Endothelial cell of umbilical vein (primary cell): ENCODE measurements around the gene ANXA4. TPM values are rescaled to one million over a fixed set of nuclear protein-coding genes. Genes with fewer than 3 reads are reported as not detected.

Experiments used
- BruUV-seq: library from RNA; stranded (reverse); fragments of 400-500 nt; replicated peaks from 2 replicates; lab custom pipeline; 2021; lab: Mats Ljungman, UMichigan
- CTCF ChIA-PET: fragments of 300-600, 350-600 bp; sonication (Branson Sonifier 250); formaldehyde crosslinking; loops from one replicate; lab custom pipeline; 2021; ENCODE audit warnings: antibody characterized with exemption, inconsistent platforms; lab: Charles Lee
- POLR2A ChIA-PET: fragments of 300-600, 350-600 bp; sonication (Branson Sonifier 250); formaldehyde crosslinking; loops from one replicate; lab custom pipeline; 2021; ENCODE audit warnings: antibody characterized with exemption, inconsistent platforms; lab: Charles Lee
- DNase-seq: peaks from one replicate; pipeline ENCODE4 v3.0.0-alpha.2; 2011; ENCODE audit warnings: low read depth, low spot score
- FAIRE-seq: peaks from 2 replicates; lab custom pipeline; 2011; peaks lifted over from hg19 to GRCh38; lab: Jason Lieb, UNC
- H2AFZ ChIP-seq: 2 replicates; pipeline ENCODE4 v1.6.0; 2012; ENCODE audit warnings: low read depth, low read length, control low read depth, inconsistent platforms
- H3K27ac ChIP-seq: 2 replicates; pipeline ENCODE4 v1.5.1; 2011; ENCODE audit warnings: low read depth, mild to moderate bottlenecking, control low read depth, low read length, moderate library complexity; ENCODE audit not compliant: insufficient read depth
- H3K27me3 ChIP-seq, 2 experiments: 2 replicates each; pipeline versions ENCODE4 v1.6.0 to v1.6.1; 2011; ENCODE audit warnings: low read length in 2 of 2, mixed read lengths in 1 of 2; ENCODE audit not compliant: control insufficient read depth in 2 of 2, insufficient read depth in 2 of 2
- H3K36me3 ChIP-seq, 2 experiments: 2 replicates in 1 of 2; 3 replicates in 1 of 2; pipeline ENCODE4 v1.5.1; 2011; ENCODE audit warnings: low read length in 2 of 2, mild to moderate bottlenecking in 1 of 2, moderate library complexity in 1 of 2; ENCODE audit not compliant: control insufficient read depth in 2 of 2, insufficient read depth in 2 of 2; ENCODE audit errors: extremely low read depth in 1 of 2
- H3K4me1 ChIP-seq: 3 replicates; pipeline ENCODE4 v1.5.1; 2011; ENCODE audit warnings: mild to moderate bottlenecking, low read length; ENCODE audit not compliant: control insufficient read depth, insufficient read depth; ENCODE audit errors: extremely low read depth
- H3K4me2 ChIP-seq: 2 replicates; pipeline ENCODE4 v1.6.1; 2011; ENCODE audit warnings: low read length, control low read depth, mixed read lengths; ENCODE audit not compliant: insufficient read depth
- H3K4me3 ChIP-seq, 3 experiments: fragments of 200-600 bp in 1 of 3; sonication (generic), shearing (Covaris generic) in 1 of 3; replicated peaks in 1 of 3; 2 replicates each; pipeline ENCODE4 v1.5.1; 2011 to 2016; ENCODE audit warnings: control low read depth in 3 of 3, low read length in 3 of 3, mild to moderate bottlenecking in 2 of 3, inconsistent platforms in 1 of 3, low read depth in 1 of 3, moderate library complexity in 1 of 3; ENCODE audit not compliant: insufficient read depth in 1 of 3
- H3K79me2 ChIP-seq: 2 replicates; pipeline ENCODE4 v1.6.0; 2012; ENCODE audit warnings: low read length, inconsistent platforms; ENCODE audit not compliant: control insufficient read depth, insufficient read depth
- H3K9ac ChIP-seq: replicated peaks from 2 replicates; pipeline ENCODE3; 2011; ENCODE audit warnings: low read length, control low read depth; ENCODE audit not compliant: insufficient read depth; ENCODE audit errors: extremely low read depth
- H3K9me1 ChIP-seq: replicated peaks from 3 replicates; pipeline ENCODE4 v1.6.0; 2011; ENCODE audit warnings: mild to moderate bottlenecking, low read length; ENCODE audit not compliant: control insufficient read depth, insufficient read depth; ENCODE audit errors: extremely low read depth
- H3K9me3 ChIP-seq: replicated peaks from 2 replicates; pipeline ENCODE4 v1.5.1; 2012; ENCODE audit warnings: low read length, inconsistent platforms; ENCODE audit not compliant: control insufficient read depth, insufficient read depth
- H4K20me1 ChIP-seq: replicated peaks from 2 replicates; pipeline ENCODE3; 2011; ENCODE audit warnings: mild to moderate bottlenecking, low read length; ENCODE audit not compliant: control insufficient read depth, insufficient read depth; ENCODE audit errors: extremely low read depth
- EZH2 ChIP-seq: IDR thresholded peaks from 2 replicates; pipeline ENCODE4 v1.6.1; 2012; ENCODE audit warnings: borderline replicate concordance, low read depth, mild to moderate bottlenecking, moderate library complexity, low read length, inconsistent platforms; ENCODE audit not compliant: severe bottlenecking
- FOS ChIP-seq: IDR thresholded peaks from 2 replicates; pipeline ENCODE4 v1.6.1; 2011; ENCODE audit warnings: mild to moderate bottlenecking, low read length, moderate library complexity, borderline replicate concordance; ENCODE audit not compliant: insufficient read depth
- GATA2 ChIP-seq: IDR thresholded peaks from 2 replicates; pipeline ENCODE4 v1.7.0; 2011; ENCODE audit warnings: low read depth, mild to moderate bottlenecking, moderate library complexity, mixed read lengths, low read length; ENCODE audit not compliant: insufficient read length, insufficient read depth
- JUN ChIP-seq: IDR thresholded peaks from 2 replicates; pipeline ENCODE4 v1.6.1; 2011; ENCODE audit warnings: borderline replicate concordance, low read depth; ENCODE audit not compliant: insufficient read length, insufficient read depth
- MYC ChIP-seq: IDR thresholded peaks from one replicate; pipeline ENCODE4 v1.6.1; 2011; ENCODE audit warnings: mild to moderate bottlenecking, low read depth, low read length
- POLR2A ChIP-seq: IDR thresholded peaks from 2 replicates; pipeline ENCODE4 v1.6.1; 2012; ENCODE audit warnings: low read depth, mild to moderate bottlenecking, control low read depth, low read length
- POLR2AphosphoS5 ChIP-seq: IDR thresholded peaks from 2 replicates; pipeline ENCODE4 v1.6.1; 2012; ENCODE audit warnings: low read depth, mild to moderate bottlenecking, control low read depth, low read length, moderate library complexity; ENCODE audit not compliant: insufficient read depth
- dilution Hi-C: fragments of 300-500 bp; cut with MboI; formaldehyde crosslinking; loops from one replicate; pipeline ENCODE4 v1.15.0; 2019; ENCODE audit warnings: low sequenced_read_pairs; ENCODE audit not compliant: extremely low pct_ligation_motif_present
- intact Hi-C: fragments of 100-400 bp; cut with micrococcal nuclease; formaldehyde crosslinking; loops from one replicate; pipeline ENCODE4 v1.10.0; 2022
- polyA plus RNA-seq, 4 experiments: library from polyadenylated mRNA; depleted of rRNA in 3 of 4; stranded (reverse) in 3 of 4; unstranded in 1 of 4; fragments of >200 nt; gene quantifications; 2 replicates each; pipeline versions ENCODE4 v1.2.1 to v1.2.3, GENCODE V29; 2011 to 2012; ENCODE audit warnings: missing spikeins in 1 of 4
- total RNA-seq: library from RNA; stranded (reverse); gene quantifications from 2 replicates; pipeline ENCODE4 v1.2.3, GENCODE V29; 2021
- TF ChIP-seq, protein P1 (sequence below), 2 donors: IDR thresholded peaks; 1 replicate in 1 of 2; 2 replicates in 1 of 2; pipeline ENCODE4 v1.5.1; 2011; ENCODE audit warnings: low read length in 2 of 2, mild to moderate bottlenecking in 2 of 2, moderate library complexity in 2 of 2, control low read depth in 1 of 2, inconsistent platforms in 1 of 2, low read depth in 1 of 2; ENCODE audit not compliant: insufficient read depth in 1 of 2; ENCODE audit errors: extremely low read depth in 1 of 2
- TF ChIP-seq, protein P2 (sequence below): IDR thresholded peaks from 2 replicates; pipeline ENCODE4 v1.6.1; 2011; ENCODE audit not compliant: insufficient read depth, insufficient read length

ANXA4 gene
- total and polyA plus RNA-seq, 2 donors (not counting 3 experiments of a cell fraction or from before 2014, with no cell fraction given), result 29.4 to 79.6 TPM

DNA sequence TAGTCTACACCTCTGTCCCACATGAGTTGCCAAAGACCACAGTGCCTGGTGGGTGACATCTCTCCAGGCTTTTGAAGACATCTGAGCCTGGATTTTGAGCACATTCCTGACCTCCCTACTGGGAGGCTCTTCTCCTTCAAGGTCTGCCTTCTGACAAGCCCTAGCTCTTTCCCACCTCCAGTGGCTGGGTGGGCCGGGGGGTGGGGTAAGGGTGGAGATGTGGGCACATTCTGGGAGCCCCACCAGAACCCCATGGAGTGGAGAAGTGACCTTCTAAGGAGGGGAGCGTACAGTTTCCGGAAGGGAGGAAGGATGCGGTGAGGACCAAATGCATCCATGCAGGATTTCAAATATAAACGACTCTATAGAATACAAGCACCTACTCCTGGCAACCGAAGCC lies 27.9 kb upstream of the ANXA4 start:
- dilution Hi-C loops, result no loop called here
- ChIA-PET POLR2A (interaction anchor here (0.8 kb wide), 1 partner anchor 153 kb away, joined by 14 read pairs; no protein-coding TSS in a partner anchor), CTCF (interaction anchor here (0.8 to 3.6 kb wide), 9 partner anchors 14 to 390 kb away, joined by 3 to 26 read pairs (median 4); no protein-coding TSS in a partner anchor)
- DNase-seq, result no peak
- Histone ChIP-seq H3K9me1 (no peaks in the 10 kb centered on the region), H3K4me1 (no peaks in the 10 kb centered on the region), H3K27ac (no peak overlapping the region), H2AFZ (no peak overlapping the region), H3K4me2 (no peak overlapping the region), H3K9ac (no peak overlapping the region), H3K36me3 (no peaks in the 10 kb centered on the region), H3K4me3 (no peak overlapping the region), H4K20me1 (no peaks in the 10 kb centered on the region), H3K27me3 (no peaks in the 10 kb centered on the region), H3K9me3 (no peaks in the 10 kb centered on the region), H3K79me2 (no peaks in the 10 kb centered on the region)
- no peak for TF ChIP-seq POLR2AphosphoS5
- TF ChIP-seq EZH2, result no peak
- TF ChIP-seq POLR2A, result no peak
- no peak for TF ChIP-seq GATA2
- TF ChIP-seq, protein P1, sequence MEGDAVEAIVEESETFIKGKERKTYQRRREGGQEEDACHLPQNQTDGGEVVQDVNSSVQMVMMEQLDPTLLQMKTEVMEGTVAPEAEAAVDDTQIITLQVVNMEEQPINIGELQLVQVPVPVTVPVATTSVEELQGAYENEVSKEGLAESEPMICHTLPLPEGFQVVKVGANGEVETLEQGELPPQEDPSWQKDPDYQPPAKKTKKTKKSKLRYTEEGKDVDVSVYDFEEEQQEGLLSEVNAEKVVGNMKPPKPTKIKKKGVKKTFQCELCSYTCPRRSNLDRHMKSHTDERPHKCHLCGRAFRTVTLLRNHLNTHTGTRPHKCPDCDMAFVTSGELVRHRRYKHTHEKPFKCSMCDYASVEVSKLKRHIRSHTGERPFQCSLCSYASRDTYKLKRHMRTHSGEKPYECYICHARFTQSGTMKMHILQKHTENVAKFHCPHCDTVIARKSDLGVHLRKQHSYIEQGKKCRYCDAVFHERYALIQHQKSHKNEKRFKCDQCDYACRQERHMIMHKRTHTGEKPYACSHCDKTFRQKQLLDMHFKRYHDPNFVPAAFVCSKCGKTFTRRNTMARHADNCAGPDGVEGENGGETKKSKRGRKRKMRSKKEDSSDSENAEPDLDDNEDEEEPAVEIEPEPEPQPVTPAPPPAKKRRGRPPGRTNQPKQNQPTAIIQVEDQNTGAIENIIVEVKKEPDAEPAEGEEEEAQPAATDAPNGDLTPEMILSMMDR (IDR thresholded peaks at IDR 0.05; ENCODE audit: extremely low read depth in 1 of 2, insufficient read depth in 1 of 2, low read depth in 1 of 2, low read length in 2 of 2), result no peak
- TF ChIP-seq, protein P2, sequence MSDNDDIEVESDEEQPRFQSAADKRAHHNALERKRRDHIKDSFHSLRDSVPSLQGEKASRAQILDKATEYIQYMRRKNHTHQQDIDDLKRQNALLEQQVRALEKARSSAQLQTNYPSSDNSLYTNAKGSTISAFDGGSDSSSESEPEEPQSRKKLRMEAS, result no peak
- no peak for TF ChIP-seq FOS
- no peak for TF ChIP-seq JUN
- TF ChIP-seq MYC, result no peak
- FAIRE-seq, result no peak
- intact Hi-C loops, result loop anchor here (1.0 to 2.0 kb wide), 5 partner anchors 31 to 339 kb away; partner anchors contain the start of gene AAK1
- no TSS peak for BruUV-seq
